WI38 (cell line): Measurements from ENCODE around the gene MSI2.

Experiments
- H3K4me3 ChIP-seq: 2 replicates; pipeline ENCODE4 v1.5.1; 2011; ENCODE audit warnings: low read depth, mild to moderate bottlenecking, control low read depth, low read length
- TF ChIP-seq, protein P1 (sequence below): IDR thresholded peaks from 2 replicates; pipeline ENCODE4 v1.5.1; 2012; ENCODE audit warnings: low read depth, mild to moderate bottlenecking, control low read depth, low read length

MSI2 gene

DNA sequence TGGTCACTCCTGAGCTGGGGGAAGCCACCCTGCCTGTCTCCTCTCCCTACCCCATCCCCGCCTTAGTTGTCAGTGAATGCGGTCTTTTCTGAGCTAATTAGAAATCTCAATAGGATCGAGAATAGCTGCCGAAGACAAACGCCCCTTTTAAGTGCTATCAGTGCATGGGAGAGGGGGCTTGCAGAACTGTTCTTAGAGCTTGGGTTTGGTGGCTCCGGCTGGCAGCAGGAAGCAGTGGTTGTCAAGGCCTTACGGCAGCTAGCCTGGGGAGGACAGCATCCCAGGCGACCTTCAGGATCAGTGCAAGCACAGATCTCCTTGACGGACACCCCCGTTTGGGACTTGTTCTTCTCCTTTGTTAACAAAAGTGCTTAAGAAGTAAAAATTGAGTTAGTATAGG, 293.7 kb downstream of the MSI2 start:
- TF ChIP-seq, protein P1, sequence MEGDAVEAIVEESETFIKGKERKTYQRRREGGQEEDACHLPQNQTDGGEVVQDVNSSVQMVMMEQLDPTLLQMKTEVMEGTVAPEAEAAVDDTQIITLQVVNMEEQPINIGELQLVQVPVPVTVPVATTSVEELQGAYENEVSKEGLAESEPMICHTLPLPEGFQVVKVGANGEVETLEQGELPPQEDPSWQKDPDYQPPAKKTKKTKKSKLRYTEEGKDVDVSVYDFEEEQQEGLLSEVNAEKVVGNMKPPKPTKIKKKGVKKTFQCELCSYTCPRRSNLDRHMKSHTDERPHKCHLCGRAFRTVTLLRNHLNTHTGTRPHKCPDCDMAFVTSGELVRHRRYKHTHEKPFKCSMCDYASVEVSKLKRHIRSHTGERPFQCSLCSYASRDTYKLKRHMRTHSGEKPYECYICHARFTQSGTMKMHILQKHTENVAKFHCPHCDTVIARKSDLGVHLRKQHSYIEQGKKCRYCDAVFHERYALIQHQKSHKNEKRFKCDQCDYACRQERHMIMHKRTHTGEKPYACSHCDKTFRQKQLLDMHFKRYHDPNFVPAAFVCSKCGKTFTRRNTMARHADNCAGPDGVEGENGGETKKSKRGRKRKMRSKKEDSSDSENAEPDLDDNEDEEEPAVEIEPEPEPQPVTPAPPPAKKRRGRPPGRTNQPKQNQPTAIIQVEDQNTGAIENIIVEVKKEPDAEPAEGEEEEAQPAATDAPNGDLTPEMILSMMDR: no peak
- H3K4me3 ChIP-seq: no peak overlapping the region

DNA sequence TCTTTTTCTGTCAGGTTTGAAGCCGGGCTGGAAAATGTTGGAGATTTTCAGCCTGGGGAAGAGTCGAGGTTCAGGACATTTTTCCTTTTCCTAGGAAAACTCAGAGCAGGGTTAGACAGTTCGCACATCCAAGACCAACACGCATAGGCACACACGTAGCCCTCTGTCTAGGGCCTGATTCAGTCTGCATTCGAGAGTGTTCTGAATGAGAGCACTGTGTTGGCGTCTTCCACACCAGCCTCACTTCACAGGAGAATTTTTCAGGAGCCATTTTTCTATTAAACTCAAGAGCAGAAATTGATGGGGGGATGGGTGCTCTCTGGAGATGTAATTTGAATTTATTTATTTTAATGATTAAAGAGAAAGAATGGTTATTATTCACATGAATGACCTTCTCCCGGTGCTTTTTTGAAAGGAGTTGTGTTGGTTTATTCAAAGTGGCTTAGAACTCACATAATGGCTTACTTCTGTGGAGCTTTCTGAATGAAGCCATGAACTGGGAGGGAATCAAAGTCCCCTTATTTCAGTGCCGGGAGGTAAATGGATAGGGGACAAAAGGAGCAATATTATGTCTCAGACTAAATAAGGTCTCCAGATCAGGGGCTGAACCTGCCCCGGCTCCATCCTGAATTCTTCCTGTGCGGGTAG, 294.5 kb downstream of the MSI2 start:
- H3K4me3 ChIP-seq: no peak overlapping the region
- TF ChIP-seq, protein P1: no peak

DNA sequence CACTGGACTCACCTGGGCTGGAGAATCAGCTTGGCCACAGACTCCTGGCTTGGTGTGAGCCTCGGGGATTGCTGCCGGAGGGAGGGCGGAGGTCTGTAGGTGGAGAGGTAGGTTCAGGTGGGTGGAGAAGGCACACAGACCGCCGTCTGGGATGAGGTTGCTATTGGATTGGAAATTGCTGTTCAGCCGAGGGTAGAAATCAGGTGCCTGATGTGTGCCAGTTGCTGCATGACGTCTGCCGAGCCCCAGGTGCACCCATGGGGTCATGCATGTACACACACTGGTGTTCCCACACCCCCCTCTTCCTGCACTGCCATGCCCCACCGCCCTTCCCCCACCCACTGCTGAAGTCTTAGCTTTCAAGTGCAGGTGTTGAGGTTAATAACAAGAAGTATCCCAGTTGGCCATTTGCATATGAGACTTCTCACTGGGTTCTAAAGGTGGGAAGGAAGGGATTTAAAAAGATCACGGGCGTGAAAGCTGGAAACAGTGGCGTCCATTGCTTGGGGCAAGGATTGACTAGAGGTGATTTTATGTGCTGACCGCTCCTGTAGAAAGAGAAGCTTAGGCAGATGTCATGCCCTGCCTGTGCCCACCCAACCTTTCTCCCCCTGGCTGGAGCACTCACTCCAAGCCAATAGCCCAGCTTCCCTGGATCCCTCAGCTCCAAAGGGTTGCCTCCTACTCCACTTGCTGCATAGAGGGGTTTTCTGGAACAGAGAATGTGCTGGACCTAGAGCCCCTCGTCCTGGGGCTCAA, 295.2 kb downstream of the MSI2 start:
- TF ChIP-seq, protein P1: no peak
- no peak overlapping the region for H3K4me3 ChIP-seq

DNA sequence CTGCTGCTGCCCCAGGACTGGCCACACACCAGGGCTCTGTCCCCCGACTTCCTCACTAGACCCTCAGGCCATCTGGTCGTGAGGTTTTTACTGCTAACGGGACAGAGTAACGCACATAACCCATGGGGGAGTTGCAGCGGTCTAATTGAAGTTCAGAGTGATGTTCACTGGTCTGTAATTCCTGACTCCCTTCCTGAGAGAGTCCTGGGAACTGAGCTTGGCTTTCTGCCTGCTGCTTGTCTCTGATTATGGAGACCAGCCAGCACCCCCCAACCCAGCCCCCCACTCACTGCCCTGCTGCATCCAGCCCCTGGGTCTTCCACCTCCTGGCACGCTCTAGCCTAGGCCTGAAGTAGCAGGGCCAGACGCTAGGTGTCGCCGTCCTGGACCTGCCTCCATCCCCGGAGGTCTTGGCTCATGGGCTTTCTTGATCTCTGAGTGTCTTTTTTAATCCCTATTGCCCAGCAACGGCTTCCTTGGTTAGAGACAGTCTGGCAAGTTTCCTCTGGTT, 295.8 kb downstream of the MSI2 start:
- TF ChIP-seq, protein P1: peak; percentile 62
- H3K4me3 ChIP-seq: no peak overlapping the region

DNA sequence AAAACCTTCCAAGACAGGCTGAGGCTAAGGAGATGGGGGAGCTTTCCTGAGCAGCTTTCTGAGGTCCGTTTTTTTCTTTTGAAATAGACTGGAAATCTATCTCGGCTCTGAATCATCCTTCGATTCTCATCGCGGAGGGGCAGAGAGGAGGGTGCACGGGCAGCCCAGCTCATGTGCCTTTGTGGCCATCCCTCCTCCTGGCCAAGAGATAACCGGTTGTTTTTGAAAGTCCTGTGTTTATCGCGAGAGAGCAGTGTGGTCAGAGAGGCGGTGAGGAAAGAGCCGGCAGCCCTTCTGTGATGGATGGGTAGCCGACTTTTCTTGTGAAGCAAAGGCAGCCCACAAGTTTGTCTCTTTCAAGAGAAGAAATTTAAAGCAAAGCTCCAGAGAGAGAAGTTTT, 297.2 kb downstream of the MSI2 start:
- TF ChIP-seq, protein P1: no peak
- H3K4me3 ChIP-seq: no peak overlapping the region

DNA sequence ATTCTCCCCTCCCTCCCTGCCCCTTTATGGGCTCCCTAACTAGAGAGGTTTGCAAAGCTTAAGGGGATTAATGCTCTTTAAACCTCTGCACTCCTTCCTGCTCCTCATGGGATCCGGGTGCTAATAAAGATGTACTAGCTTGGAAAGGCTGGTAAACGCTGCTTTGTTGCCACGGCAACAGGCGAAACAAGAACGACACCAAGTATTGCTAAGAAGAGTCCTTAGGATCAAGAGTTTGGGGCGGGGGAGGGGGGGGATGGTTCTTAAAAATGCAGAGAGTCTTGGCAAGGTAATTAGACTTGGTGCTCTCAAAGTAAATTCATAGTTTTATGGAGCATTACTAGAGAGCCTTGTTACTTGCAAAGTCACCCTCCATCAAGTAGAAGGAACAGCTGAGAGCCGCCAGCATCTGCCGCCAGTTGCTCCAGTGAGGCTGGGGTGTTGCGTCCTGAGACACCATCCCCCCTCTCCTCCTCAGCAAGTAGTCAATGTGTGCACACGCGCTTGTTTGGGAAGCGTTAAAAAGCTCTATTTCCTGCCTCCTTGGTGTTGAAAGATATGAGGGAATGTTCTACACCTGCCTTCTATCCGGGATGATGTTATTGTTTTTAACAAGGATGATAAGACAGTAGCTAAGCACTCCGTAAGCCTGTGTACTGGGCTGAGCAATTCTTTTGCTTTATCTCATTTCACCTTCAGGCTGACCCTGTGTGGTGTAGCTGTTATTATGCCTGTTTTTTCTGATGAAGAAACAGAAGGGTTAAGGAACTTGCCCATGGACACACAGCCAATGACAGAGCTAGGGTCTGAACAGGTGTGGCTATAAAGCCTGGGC, 297.9 kb downstream of the MSI2 start:
- no peak overlapping the region for H3K4me3 ChIP-seq
- TF ChIP-seq, protein P1: no peak
